ENCODE data around the gene KLRF2. TPM values are rescaled to one million over a fixed set of nuclear protein-coding genes. Genes with fewer than 3 reads are reported as not detected.
A peak's percentile ranks its signal among the peaks of the same experiment; 100 is the strongest.

KLRF2 gene
- total RNA-seq, 6 experiments from 2014 or later: not detected

- Histone ChIP-seq H3K27me3 (no peaks in the 10 kb centered on the region), H3K27ac (no peak overlapping the region), H3K4me3 (no peak overlapping the region), H3K4me1 (no peaks in the 10 kb centered on the region), H3K9me3 (no peaks in the 10 kb centered on the region), H3K36me3 (no peaks in the 10 kb centered on the region)
- DNase-seq: no peak
- ATAC-seq: no peak
- no peak for TF ChIP-seq POLR2A (IDR thresholded peaks at IDR 0.05)
- no peak for TF ChIP-seq CTCF (IDR thresholded peaks at IDR 0.05)
- intact Hi-C loops (cut with DNase I): no loop called here
- WGBS (ENCODE audit: insufficient coverage, low coverage, low lambda C conversion rate, missing lambda C conversion rate): 78% methylated on average over 1 of the region's 2 CpGs
These were observed 53.7 kb downstream of the KLRF2 start for GRCh38 chr12:9935026-9935425.

GRCh38 chr12:9936591-9936990 lies 55.3 kb downstream of the KLRF2 start:
- Histone ChIP-seq H3K4me3 (no peak overlapping the region), H3K27ac (no peak overlapping the region), H3K36me3 (no peaks in the 10 kb centered on the region), H3K9me3 (no peaks in the 10 kb centered on the region), H3K27me3 (no peaks in the 10 kb centered on the region), H3K4me1 (no peaks in the 10 kb centered on the region)
- TF ChIP-seq CTCF (IDR thresholded peaks at IDR 0.05): no peak
- TF ChIP-seq POLR2A (IDR thresholded peaks at IDR 0.05): no peak
- DNase-seq: no peak
- WGBS (ENCODE audit: insufficient coverage, low coverage, low lambda C conversion rate, missing lambda C conversion rate): 76% methylated on average over 10 of the region's 10 CpGs
- intact Hi-C loops (cut with DNase I): no loop called here
- no peak for ATAC-seq

- TF ChIP-seq POLR2A (IDR thresholded peaks at IDR 0.05): no peak
- peak; percentile 4 to 34 (median 23) for TF ChIP-seq CTCF (IDR thresholded peaks at IDR 0.05)
- Histone ChIP-seq H3K4me3 (no peak overlapping the region), H3K4me1 (no peaks in the 10 kb centered on the region), H3K27me3 (no peaks in the 10 kb centered on the region), H3K36me3 (no peaks in the 10 kb centered on the region), H3K27ac (no peak overlapping the region), H3K9me3 (no peaks in the 10 kb centered on the region)
- intact Hi-C loops (cut with DNase I): no loop called here
- ATAC-seq (no peak), DNase-seq (no peak)
- WGBS (ENCODE audit: insufficient coverage, low coverage, low lambda C conversion rate, missing lambda C conversion rate): 15% methylated on average over 2 of the region's 2 CpGs
These were observed 59.1 kb downstream of the KLRF2 start for GRCh38 chr12:9940375-9940774.

GRCh38 chr12:9941838-9942237 lies 60.5 kb downstream of the KLRF2 start:
- ATAC-seq (no peak), DNase-seq (no peak)
- Histone ChIP-seq H3K36me3 (no peaks in the 10 kb centered on the region), H3K27me3 (no peaks in the 10 kb centered on the region), H3K4me1 (no peaks in the 10 kb centered on the region), H3K27ac (no peak overlapping the region), H3K9me3 (no peaks in the 10 kb centered on the region), H3K4me3 (no peak overlapping the region)
- intact Hi-C loops (cut with DNase I): no loop called here
- WGBS (ENCODE audit: insufficient coverage, low coverage, low lambda C conversion rate, missing lambda C conversion rate): 67% methylated on average over 1 of the region's 1 CpG
- TF ChIP-seq POLR2A (IDR thresholded peaks at IDR 0.05) (no peak), CTCF (IDR thresholded peaks at IDR 0.05) (no peak)

GRCh38 chr12:9943240-9943639 lies 62.0 kb downstream of the KLRF2 start:
- WGBS (ENCODE audit: insufficient coverage, low coverage, low lambda C conversion rate, missing lambda C conversion rate): 42% methylated on average over 5 of the region's 19 CpGs
- H3K9me3 ChIP-seq: no peaks in the 10 kb centered on the region
- H3K4me1 ChIP-seq: no peaks in the 10 kb centered on the region
- no peak overlapping the region for H3K4me3 ChIP-seq
- ATAC-seq: no peak
- no peak for DNase-seq
- no peaks in the 10 kb centered on the region for H3K36me3 ChIP-seq
- H3K27ac ChIP-seq: no peak overlapping the region
- intact Hi-C loops (cut with DNase I): no loop called here
- TF ChIP-seq CTCF (IDR thresholded peaks at IDR 0.05) (no peak), POLR2A (IDR thresholded peaks at IDR 0.05) (no peak)
- no peaks in the 10 kb centered on the region for H3K27me3 ChIP-seq

All from right lobe of liver (tissue), 6 donors.